Myocyte (in vitro differentiated cells): Measurements from ENCODE around the gene MTG1. TPM values are rescaled to one million over a fixed set of nuclear protein-coding genes. Genes with fewer than 3 reads are reported as not detected.
"Not testable (repeated sequence)": the region's sequence is repeated elsewhere in the genome, so short reads cannot be mapped to it uniquely, and the experiment has no call there.

Experiments
- DNase-seq: peaks from one replicate; pipeline ENCODE4 v3.0.0-alpha.2; 2012; ENCODE audit warnings: low read depth
- total RNA-seq: library from RNA; depleted of rRNA; stranded (reverse); fragments of >200 nt; gene quantifications from 2 replicates; pipeline ENCODE4 v1.2.3, GENCODE V29; 2014

MTG1 gene
- total RNA-seq, 1 donor from 2014 or later, result 24.8 TPM

GRCh38 chr10:133421336-133422222 is 27.6 kb downstream of the MTG1 start:
- no peak for DNase-seq

DNA sequence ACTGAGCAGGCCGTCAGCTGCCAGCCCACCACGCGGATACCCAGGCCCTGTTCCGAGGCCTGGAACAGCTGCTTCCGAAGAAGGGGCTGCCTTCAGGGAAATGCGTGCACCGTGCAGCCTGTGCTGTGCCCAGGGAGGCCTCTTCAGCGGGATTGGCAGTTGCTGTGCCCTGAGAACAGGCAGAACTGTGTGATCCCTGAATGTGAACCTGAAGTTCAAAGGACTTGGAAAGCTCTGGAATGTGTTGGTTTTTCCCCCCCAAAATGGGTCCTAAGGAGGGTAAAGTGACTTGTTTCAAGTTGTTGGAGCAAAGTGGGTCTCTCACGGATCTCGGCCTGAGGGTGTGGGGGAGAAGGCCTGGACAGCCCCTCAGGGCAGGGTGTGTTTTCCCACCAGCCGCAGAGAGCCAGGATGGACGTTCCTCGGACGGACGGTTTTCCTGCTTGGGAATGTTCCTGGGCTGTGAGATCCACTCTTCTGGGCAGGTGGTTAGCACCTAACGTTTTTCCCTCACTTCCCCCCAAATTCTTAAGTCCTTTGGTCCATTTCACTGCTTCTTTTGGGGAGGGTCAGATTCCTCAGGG is 28.4 kb downstream of the MTG1 start:
- DNase-seq, result no peak

GRCh38 chr10:133422807-133423771 is 29.1 kb downstream of the MTG1 start:
- peak; percentile 24 for DNase-seq

DNA sequence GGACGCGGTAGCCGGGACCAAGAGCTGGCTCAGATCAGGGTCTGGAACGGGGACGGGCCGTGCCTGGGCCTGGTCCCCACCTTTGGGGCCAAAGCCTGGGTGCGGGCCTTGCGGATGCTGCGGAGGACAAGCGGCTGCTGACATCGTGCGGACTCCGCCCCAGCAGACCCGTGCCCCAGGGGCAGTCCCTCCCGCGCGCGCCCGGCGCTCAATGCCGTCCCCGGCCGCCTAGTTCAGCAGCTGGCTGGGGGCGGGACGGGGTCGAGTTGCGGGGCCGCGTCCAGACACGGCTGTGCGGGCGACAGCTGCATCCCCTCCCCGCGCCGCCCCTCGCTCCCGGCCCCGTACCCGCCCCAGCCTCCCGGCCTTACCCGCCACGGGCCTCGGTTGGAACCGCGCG is 30.1 kb downstream of the MTG1 start:
- DNase-seq, result not testable (repeated sequence)

DNA sequence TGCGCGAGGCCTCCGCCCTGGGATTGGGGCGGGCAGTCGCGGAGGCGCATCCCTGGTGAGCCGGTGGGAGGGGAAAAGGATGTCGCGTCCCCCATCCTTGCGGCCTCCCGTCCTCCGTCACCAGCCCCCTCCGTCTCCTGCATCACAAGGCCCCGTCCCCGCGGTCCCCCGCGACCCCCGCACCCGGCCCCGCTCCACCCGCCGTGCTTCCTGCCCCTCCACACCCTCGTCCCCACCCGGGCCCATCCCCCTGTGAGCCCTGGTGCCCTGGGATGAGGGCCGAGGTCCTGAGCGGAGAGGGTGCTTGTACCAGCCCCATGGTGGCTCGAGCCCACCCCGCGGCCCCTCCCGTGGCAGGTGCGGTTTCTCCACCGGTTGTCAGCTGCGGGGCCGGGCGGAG is 30.6 kb downstream of the MTG1 start, which contains the start of gene SPRN:
Gene SPRN, minus strand, starts transcription at position 25 of the 400 bp plus-strand sequence. CDS start 944 bp downstream, outside the sequence.
- not testable (repeated sequence) for DNase-seq

DNA sequence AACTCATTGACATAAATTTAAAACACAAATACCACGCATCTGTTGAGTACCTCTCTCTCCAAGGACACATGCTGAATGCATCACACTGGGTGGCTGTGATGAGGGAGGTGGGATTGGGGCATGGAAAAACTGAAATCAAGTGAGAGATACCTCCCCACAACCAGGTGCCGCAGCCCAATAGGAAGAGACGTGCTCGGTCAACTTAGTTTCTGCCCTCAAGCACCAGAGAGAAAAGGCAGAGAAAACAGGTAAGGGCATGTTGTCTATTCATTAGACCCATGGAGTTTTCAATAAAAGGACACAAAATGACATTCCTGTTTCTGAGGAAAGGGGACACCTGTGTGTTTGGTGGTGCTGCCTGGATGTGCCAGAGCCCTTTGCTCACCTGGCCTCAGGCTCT is 35.6 kb downstream of the MTG1 start:
- not testable (repeated sequence) for DNase-seq

- DNase-seq, result not testable (repeated sequence)
These were observed 38.1 kb downstream of the MTG1 start for GRCh38 chr10:133431888-133432613.

DNA sequence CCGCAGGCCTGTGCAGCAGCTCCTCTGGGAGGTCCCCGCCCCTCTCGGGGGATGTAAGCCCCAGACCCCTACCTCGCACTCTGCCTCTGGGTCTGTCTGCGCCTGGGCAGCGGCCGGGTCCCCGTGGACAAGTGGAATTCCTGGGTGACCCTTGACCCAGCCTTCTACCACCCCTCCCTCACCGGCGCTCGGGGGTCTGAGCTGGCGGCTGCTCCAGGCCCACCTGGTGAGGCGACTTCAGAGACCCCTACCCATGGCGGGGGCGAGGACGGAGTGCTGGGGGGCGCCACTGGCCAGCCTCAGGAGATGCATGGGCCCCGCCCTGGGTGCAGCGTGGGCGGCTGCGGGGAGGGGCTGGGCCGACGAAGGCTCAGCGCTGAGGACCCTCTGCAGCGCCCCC is 38.8 kb downstream of the MTG1 start:
- DNase-seq, result not testable (repeated sequence)

DNA sequence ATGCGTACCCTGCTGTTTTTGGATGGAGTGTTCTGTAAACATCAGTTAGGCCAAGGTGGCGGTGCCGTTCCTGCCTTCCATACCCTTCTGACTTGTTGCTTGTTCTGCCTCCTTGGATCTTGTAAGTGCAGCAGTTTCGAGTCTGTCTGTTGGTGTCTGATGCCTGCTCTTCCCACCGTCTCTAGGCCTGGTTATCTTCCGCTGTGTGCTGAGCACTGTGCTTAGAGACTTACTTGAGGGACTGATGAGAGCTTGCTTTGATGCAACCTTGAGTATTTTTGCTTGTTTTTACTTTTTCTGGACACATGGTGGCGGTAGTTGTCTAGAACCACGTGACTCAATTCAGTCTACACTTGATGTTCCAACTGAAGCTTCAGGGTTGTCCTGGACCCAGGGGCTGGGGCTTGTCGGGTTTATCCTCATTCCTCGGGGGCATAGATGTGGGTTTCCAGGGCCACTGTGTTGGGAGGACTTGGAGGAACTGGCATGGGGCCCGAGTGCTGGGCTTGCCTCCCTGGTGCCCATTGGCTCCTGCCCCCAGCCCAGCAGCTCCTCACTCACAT is 44.8 kb downstream of the MTG1 start:
- DNase-seq, result no peak

GRCh38 chr10:133439517-133440461 is 45.8 kb downstream of the MTG1 start:
- no peak for DNase-seq

DNA sequence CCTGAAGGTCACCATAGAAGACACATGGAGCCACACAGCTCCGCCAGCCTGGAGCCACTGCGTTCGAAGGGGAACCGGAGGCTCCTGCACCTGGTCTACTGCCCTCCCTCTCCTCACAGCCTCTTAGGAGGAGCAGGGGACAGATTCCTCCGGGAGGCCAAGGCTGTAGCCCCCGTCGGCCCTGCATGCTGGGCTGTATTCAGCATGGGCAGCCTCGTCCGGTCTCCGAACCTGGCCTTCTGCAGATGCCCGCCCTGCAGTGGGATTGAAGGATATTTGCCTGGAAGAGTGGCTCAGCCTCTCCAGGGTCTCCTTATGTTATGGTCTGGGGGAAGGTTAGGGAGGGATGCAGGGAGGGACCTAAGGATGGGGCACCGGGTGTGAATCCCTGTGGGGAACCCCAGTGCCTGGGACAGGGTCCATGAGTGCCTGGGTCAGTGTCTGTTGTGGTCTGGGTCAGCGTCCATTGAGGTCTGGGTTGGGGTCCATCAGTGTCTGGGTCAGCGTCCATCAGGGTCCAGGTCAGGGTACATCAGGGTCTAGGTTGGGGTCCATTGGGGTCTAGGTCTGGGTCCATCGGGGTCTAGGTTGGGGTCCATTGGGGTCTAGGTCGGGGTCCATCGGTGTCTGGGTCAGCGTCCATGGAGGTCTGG is 46.8 kb downstream of the MTG1 start:
- DNase-seq, result no peak

- DNase-seq, result not testable (repeated sequence)
These were observed 47.4 kb downstream of the MTG1 start for GRCh38 chr10:133441356-133441755.

- no peak for DNase-seq
These were observed 47.8 kb downstream of the MTG1 start for GRCh38 chr10:133441780-133442179.

DNA sequence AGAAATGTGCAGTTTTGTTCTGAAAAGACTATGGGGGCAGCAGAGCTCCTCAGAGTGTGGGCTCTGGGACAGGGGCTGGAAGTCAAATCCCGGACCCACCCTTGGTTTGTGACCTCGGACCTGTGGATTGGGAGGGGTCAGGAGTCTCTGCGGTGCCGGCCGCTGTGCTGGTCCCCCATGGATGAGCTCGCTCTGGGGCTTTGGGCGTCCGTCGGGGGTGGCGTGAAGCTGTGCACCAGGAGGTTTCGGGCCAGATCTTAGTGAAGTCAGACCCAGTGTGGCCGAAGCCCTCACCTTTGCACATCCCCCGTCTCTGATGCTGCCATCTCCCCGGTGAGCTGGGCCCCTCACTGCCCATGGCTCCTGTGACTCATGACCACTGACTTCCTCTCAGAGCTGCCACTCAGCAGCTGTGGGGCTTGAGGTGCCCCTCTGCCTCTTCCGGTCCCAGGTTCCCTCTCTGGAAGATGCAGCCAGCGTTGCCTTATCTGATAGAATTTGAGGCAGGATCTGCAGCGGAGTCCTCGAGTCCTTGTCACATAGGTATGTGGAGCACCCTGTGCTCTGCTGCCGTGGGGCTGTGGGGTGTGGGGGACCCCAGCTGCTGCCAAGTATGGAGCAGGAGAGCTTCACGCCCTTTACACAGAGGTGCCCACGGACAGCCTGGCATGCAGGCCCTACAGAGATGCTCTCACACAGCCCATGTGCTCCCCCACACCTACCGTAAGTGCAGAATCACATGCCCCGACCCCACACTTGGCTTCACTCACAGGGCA is 48.4 kb downstream of the MTG1 start:
- no peak for DNase-seq

DNA sequence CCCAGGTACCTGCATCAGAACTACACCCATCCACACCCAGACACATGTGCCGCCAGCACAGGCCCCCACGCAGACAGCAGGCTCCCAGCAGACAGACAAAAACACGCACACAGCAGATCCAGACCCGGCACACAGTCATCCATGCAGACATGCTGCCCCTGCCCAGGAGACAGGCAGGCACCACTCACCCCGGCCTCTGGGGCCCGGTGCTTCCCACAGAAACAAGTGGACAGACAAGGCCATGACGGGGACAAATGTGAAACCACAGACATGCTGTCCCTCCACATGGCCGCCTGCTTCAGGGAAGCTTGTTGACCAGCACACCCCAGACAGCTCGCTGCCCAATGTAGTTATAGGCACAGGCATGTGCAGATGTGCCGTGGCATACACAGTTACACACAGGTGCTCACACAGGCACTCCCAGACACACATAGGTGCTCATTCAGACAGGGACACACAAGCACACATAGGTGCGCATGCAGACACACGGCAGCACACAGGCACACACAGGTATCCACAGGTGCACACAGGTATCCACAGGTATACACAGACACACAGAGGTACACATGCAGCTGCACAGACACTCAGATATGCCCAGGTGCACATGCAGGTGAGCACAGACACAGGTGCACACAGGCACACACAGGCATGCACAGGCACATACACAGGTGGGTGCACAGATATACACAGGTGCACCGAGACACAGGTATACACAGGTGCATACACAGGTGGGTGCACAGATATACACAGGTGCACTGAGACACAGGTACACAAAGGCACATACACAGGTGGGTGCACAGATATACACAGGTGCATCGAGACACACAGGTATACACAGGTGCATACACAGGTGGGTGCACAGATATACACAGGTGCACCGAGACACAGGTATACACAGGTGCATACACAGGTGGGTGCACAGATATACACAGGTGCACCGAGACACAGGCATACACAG is 49.3 kb downstream of the MTG1 start:
- peak; percentile 65 for DNase-seq
